ENCODE data around the gene IPPK. TPM values are rescaled to one million over a fixed set of nuclear protein-coding genes. Genes with fewer than 3 reads are reported as not detected.

IPPK gene
- total and polyA plus RNA-seq, 9 donors: 6.2 to 9.2 (median 7.6) TPM

- DNase-seq: peak; percentile 93
- WGBS (ENCODE audit: insufficient coverage): 71% methylated on average over 29 of the region's 32 CpGs
- peaks cover 67% of the 10 kb centered on the region for H3K4me1 ChIP-seq (ENCODE audit: control insufficient read depth, insufficient read depth, low read length)
- no peak overlapping the region for H3K4me3 ChIP-seq (ENCODE audit: low read length)
- H3K36me3 ChIP-seq (ENCODE audit: control insufficient read depth, insufficient read depth, low read length): peaks cover 25% of the 10 kb centered on the region
- peaks cover 3% of the 10 kb centered on the region for H3K9me3 ChIP-seq (replicated peaks; ENCODE audit: control insufficient read depth, low read depth, low read length)
- peak overlapping the region; percentile 96 for H3K27ac ChIP-seq (ENCODE audit: low read length)
- H3K27me3 ChIP-seq (ENCODE audit: control insufficient read depth, insufficient read depth, low read length): no peaks in the 10 kb centered on the region
Measured at GRCh38 chr9:92610470-92611420, 59.2 kb downstream of the IPPK start.

DNA sequence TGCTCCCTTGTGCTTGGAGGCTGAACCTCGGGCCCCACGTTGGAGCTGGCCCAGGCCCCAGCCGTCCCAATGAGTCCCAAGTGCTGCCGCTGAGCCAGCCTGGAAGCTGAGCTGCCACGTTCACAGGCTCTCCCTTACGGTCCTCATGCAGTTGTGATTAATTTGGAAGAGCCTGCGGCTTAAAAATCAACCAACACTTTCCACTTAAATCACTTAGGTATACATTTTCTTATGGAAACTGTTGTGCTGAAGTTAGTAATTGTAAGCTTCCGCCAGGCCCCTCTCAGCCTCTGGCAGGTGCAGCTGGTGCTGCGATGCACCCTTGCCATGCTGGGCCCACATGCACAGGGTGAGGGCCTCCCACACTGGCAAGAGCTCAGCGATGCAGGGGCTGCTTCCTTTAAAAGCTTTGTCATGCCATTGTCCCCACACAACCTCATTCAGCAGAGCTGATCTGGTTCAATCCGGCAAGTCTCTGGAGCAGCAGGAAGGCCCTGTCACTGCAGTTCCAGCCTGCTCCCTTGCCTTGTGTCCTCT, 61.0 kb downstream of the IPPK start:
- DNase-seq: peak; percentile 92
- Histone ChIP-seq H3K36me3 (ENCODE audit: control insufficient read depth, insufficient read depth, low read length) (peaks cover 18% of the 10 kb centered on the region), H3K27me3 (ENCODE audit: control insufficient read depth, insufficient read depth, low read length) (no peaks in the 10 kb centered on the region), H3K27ac (ENCODE audit: low read length) (peak overlapping the region; percentile 96), H3K4me3 (ENCODE audit: low read length) (no peak overlapping the region), H3K4me1 (ENCODE audit: control insufficient read depth, insufficient read depth, low read length) (peaks cover 58% of the 10 kb centered on the region), H3K9me3 (replicated peaks; ENCODE audit: control insufficient read depth, low read depth, low read length) (peaks cover 9% of the 10 kb centered on the region)
- WGBS (ENCODE audit: insufficient coverage): 12% methylated on average over 7 of the region's 11 CpGs

DNA sequence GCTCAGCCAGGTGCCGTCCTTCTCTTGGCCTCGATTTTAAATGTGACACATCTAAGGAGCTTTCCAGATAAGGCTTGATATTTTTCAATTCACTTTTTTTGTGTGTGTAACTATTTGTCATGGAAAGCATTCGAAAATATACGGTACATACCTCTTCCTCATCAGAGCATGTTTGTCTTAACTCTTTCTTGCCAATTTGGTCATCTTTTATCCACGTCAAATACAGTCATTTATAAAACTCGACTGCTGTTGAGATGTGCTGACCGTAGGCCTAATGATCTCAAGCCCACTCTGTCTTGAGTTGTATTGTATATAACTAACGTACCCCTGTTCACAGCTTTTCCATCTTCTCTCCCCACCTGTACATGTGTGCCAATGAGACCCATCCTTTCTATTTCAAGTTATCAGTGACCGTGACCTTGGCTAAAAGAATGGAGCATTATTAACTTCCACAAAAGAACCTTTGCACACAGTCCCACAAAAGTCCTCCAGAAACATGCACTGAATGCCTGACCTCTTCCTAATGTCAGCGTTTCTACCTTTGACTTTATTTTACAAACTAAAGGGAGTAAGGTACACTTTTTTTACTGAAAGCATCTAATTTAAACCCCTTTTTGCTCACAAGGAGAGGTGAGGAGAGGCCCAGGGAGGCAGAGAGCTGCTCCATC, 61.6 kb downstream of the IPPK start:
- peak overlapping the region; percentile 96 for H3K27ac ChIP-seq (ENCODE audit: low read length)
- 50% methylated on average over 1 of the region's 10 CpGs for WGBS (ENCODE audit: insufficient coverage)

GRCh38 chr9:92607773-92608172, 62.2 kb downstream of the IPPK start:
- Histone ChIP-seq H3K9me3 (replicated peaks; ENCODE audit: control insufficient read depth, low read depth, low read length) (peaks cover 11% of the 10 kb centered on the region), H3K27me3 (ENCODE audit: control insufficient read depth, insufficient read depth, low read length) (no peaks in the 10 kb centered on the region), H3K27ac (ENCODE audit: low read length) (peak overlapping the region; percentile 96), H3K4me1 (ENCODE audit: control insufficient read depth, insufficient read depth, low read length) (peaks cover 61% of the 10 kb centered on the region), H3K36me3 (ENCODE audit: control insufficient read depth, insufficient read depth, low read length) (peaks cover 8% of the 10 kb centered on the region), H3K4me3 (ENCODE audit: low read length) (no peak overlapping the region)
- DNase-seq: peak; percentile 87
- 26% methylated on average over 2 of the region's 4 CpGs for WGBS (ENCODE audit: insufficient coverage)

More for the DNA sequence above, 61.6 kb downstream of the IPPK start:
- Histone ChIP-seq H3K4me1 (ENCODE audit: control insufficient read depth, insufficient read depth, low read length) (peaks cover 59% of the 10 kb centered on the region), H3K4me3 (ENCODE audit: low read length) (no peak overlapping the region), H3K9me3 (replicated peaks; ENCODE audit: control insufficient read depth, low read depth, low read length) (peaks cover 11% of the 10 kb centered on the region), H3K36me3 (ENCODE audit: control insufficient read depth, insufficient read depth, low read length) (peaks cover 12% of the 10 kb centered on the region), H3K27me3 (ENCODE audit: control insufficient read depth, insufficient read depth, low read length) (no peaks in the 10 kb centered on the region)
- peak; percentile 80 for DNase-seq

DNA sequence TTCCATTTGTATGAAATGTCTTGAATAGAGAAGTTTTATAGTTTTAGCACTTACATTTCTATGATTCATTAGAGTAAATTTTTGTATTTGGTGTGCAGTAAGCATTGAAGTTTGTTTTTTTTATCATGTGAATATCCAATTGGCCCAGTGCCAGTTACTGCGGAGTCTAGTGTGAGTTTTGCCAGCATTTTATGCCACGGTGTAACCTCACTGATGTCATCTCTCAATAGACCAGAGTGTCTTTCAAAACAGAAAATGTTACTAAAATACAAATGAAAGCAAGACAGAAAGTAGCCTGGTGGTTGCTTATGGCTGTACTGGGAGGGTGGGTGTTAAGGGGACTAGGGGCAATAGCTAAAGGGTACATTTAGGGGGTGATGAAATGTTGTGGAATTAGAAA, 62.8 kb downstream of the IPPK start:
- H3K4me1 ChIP-seq (ENCODE audit: control insufficient read depth, insufficient read depth, low read length): peaks cover 61% of the 10 kb centered on the region
- no peak overlapping the region for H3K4me3 ChIP-seq (ENCODE audit: low read length)
- no peaks in the 10 kb centered on the region for H3K27me3 ChIP-seq (ENCODE audit: control insufficient read depth, insufficient read depth, low read length)
- peak; percentile 83 for DNase-seq
- peaks cover 11% of the 10 kb centered on the region for H3K9me3 ChIP-seq (replicated peaks; ENCODE audit: control insufficient read depth, low read depth, low read length)
- peaks cover 2% of the 10 kb centered on the region for H3K36me3 ChIP-seq (ENCODE audit: control insufficient read depth, insufficient read depth, low read length)
- WGBS (ENCODE audit: insufficient coverage): no CpG with 5 or more reads among the region's 2 CpGs
- peak overlapping the region; percentile 96 for H3K27ac ChIP-seq (ENCODE audit: low read length)

GRCh38 chr9:92605224-92605623, 64.7 kb downstream of the IPPK start:
- no peak for DNase-seq
- H3K27me3 ChIP-seq (ENCODE audit: control insufficient read depth, insufficient read depth, low read length): no peaks in the 10 kb centered on the region
- no CpG with 5 or more reads among the region's 5 CpGs for WGBS (ENCODE audit: insufficient coverage)
- no peak overlapping the region for H3K4me3 ChIP-seq (ENCODE audit: low read length)
- H3K4me1 ChIP-seq (ENCODE audit: control insufficient read depth, insufficient read depth, low read length): peaks cover 61% of the 10 kb centered on the region
- no peak overlapping the region for H3K27ac ChIP-seq (ENCODE audit: low read length)
- H3K9me3 ChIP-seq (replicated peaks; ENCODE audit: control insufficient read depth, low read depth, low read length): peaks cover 11% of the 10 kb centered on the region
- H3K36me3 ChIP-seq (ENCODE audit: control insufficient read depth, insufficient read depth, low read length): no peaks in the 10 kb centered on the region

GRCh38 chr9:92603990-92604389, 65.9 kb downstream of the IPPK start:
- H3K27me3 ChIP-seq (ENCODE audit: control insufficient read depth, insufficient read depth, low read length): no peaks in the 10 kb centered on the region
- H3K27ac ChIP-seq (ENCODE audit: low read length): no peak overlapping the region
- peaks cover 59% of the 10 kb centered on the region for H3K4me1 ChIP-seq (ENCODE audit: control insufficient read depth, insufficient read depth, low read length)
- H3K4me3 ChIP-seq (ENCODE audit: low read length): no peak overlapping the region
- no CpG with 5 or more reads among the region's 5 CpGs for WGBS (ENCODE audit: insufficient coverage)
- H3K36me3 ChIP-seq (ENCODE audit: control insufficient read depth, insufficient read depth, low read length): no peaks in the 10 kb centered on the region
- H3K9me3 ChIP-seq (replicated peaks; ENCODE audit: control insufficient read depth, low read depth, low read length): peaks cover 11% of the 10 kb centered on the region
- DNase-seq: no peak

- H3K27me3 ChIP-seq (ENCODE audit: control insufficient read depth, insufficient read depth, low read length): no peaks in the 10 kb centered on the region
- 96% methylated on average over 4 of the region's 5 CpGs for WGBS (ENCODE audit: insufficient coverage)
- peaks cover 11% of the 10 kb centered on the region for H3K9me3 ChIP-seq (replicated peaks; ENCODE audit: control insufficient read depth, low read depth, low read length)
- H3K4me1 ChIP-seq (ENCODE audit: control insufficient read depth, insufficient read depth, low read length): peaks cover 54% of the 10 kb centered on the region
- DNase-seq: no peak
- no peak overlapping the region for H3K4me3 ChIP-seq (ENCODE audit: low read length)
- peak overlapping the region; percentile 13 for H3K27ac ChIP-seq (ENCODE audit: low read length)
- H3K36me3 ChIP-seq (ENCODE audit: control insufficient read depth, insufficient read depth, low read length): no peaks in the 10 kb centered on the region
Measured at GRCh38 chr9:92603100-92603499, 66.8 kb downstream of the IPPK start.

- peak overlapping the region; percentile 91 for H3K27ac ChIP-seq (ENCODE audit: low read length)
- H3K4me1 ChIP-seq (ENCODE audit: control insufficient read depth, insufficient read depth, low read length): peaks cover 51% of the 10 kb centered on the region
- no peaks in the 10 kb centered on the region for H3K36me3 ChIP-seq (ENCODE audit: control insufficient read depth, insufficient read depth, low read length)
- 91% methylated on average over 7 of the region's 10 CpGs for WGBS (ENCODE audit: insufficient coverage)
- H3K27me3 ChIP-seq (ENCODE audit: control insufficient read depth, insufficient read depth, low read length): no peaks in the 10 kb centered on the region
- H3K4me3 ChIP-seq (ENCODE audit: low read length): no peak overlapping the region
- peak; percentile 61 for DNase-seq
- peaks cover 11% of the 10 kb centered on the region for H3K9me3 ChIP-seq (replicated peaks; ENCODE audit: control insufficient read depth, low read depth, low read length)
Measured at GRCh38 chr9:92602413-92602812, 67.5 kb downstream of the IPPK start.

GRCh38 chr9:92601451-92601850, 68.5 kb downstream of the IPPK start:
- H3K4me3 ChIP-seq (ENCODE audit: low read length): no peak overlapping the region
- H3K27ac ChIP-seq (ENCODE audit: low read length): peak overlapping the region; percentile 91
- H3K27me3 ChIP-seq (ENCODE audit: control insufficient read depth, insufficient read depth, low read length): no peaks in the 10 kb centered on the region
- 57% methylated on average over 4 of the region's 12 CpGs for WGBS (ENCODE audit: insufficient coverage)
- DNase-seq: no peak
- H3K36me3 ChIP-seq (ENCODE audit: control insufficient read depth, insufficient read depth, low read length): no peaks in the 10 kb centered on the region
- H3K4me1 ChIP-seq (ENCODE audit: control insufficient read depth, insufficient read depth, low read length): peaks cover 48% of the 10 kb centered on the region
- H3K9me3 ChIP-seq (replicated peaks; ENCODE audit: control insufficient read depth, low read depth, low read length): peaks cover 11% of the 10 kb centered on the region
